HEK293 (cell line): ENCODE data around the gene POLK.

Experiments
- CTCF ChIA-PET: fragments of 350-600 bp; formaldehyde crosslinking; extraction: SDS; loops from one replicate; lab custom pipeline; 2021; ENCODE audit warnings: antibody characterized with exemption; lab: Yijun Ruan, JAX
- POLR2A ChIA-PET: fragments of 300-600 bp; formaldehyde crosslinking; extraction: SDS; loops from one replicate; lab custom pipeline; 2020; ENCODE audit warnings: antibody characterized with exemption, inconsistent platforms; lab: Yijun Ruan, JAX
- H3K27ac ChIP-seq: fragments of 200-500 bp; sonication (Bioruptor generic); 2 replicates; pipeline ENCODE4 v1.5.1; 2014; ENCODE audit warnings: low read depth, low read length, control low read depth, inconsistent platforms; ENCODE audit errors: extremely low read depth
- H3K36me3 ChIP-seq, 2 experiments: fragments of 200-500 bp in 1 of 2; sonication (Bioruptor generic) in 1 of 2; 1 replicate in 1 of 2; 2 replicates in 1 of 2; pipeline ENCODE4 v1.5.1; 2014 to 2017; ENCODE audit warnings: inconsistent platforms in 2 of 2, low read length in 2 of 2; ENCODE audit not compliant: control insufficient read depth in 2 of 2, insufficient read depth in 1 of 2
- H3K4me1 ChIP-seq: fragments of 200-500 bp; sonication (Bioruptor generic); 2 replicates; pipeline ENCODE4 v1.5.1; 2014; ENCODE audit warnings: mild to moderate bottlenecking, low read length, inconsistent platforms; ENCODE audit not compliant: control insufficient read depth, insufficient read depth
- H3K4me3 ChIP-seq: 2 replicates; pipeline ENCODE4 v1.5.1; 2011; ENCODE audit warnings: low read depth, mild to moderate bottlenecking, control low read depth, low read length, moderate library complexity
- H3K9me3 ChIP-seq: fragments of 200-500 bp; sonication (Bioruptor generic); 2 replicates; pipeline ENCODE4 v1.5.1; 2014; ENCODE audit warnings: low read depth, low read length, inconsistent platforms; ENCODE audit not compliant: control insufficient read depth, insufficient read depth
- SETDB1 ChIP-seq: IDR thresholded peaks from one replicate; pipeline ENCODE4 v1.6.1; 2017; ENCODE audit warnings: mild to moderate bottlenecking, low read length, moderate library complexity, mixed read lengths; ENCODE audit not compliant: insufficient read length
- ZBTB48 ChIP-seq: fragments of 450-650 bp; formaldehyde crosslinking; IDR thresholded peaks from 2 replicates; pipeline ENCODE4 v1.5.1; 2016; ENCODE audit warnings: missing biosample characterization, missing genetic modification characterization
- ZEB2 ChIP-seq: fragments of 450-650 bp; formaldehyde crosslinking; IDR thresholded peaks from 2 replicates; pipeline ENCODE4 v1.5.1; 2016; ENCODE audit warnings: missing biosample characterization, missing genetic modification characterization
- ZFP37 ChIP-seq: fragments of 450-650 bp; formaldehyde crosslinking; IDR thresholded peaks from 2 replicates; pipeline ENCODE4 v1.5.1; 2016; ENCODE audit warnings: missing biosample characterization, missing genetic modification characterization
- ZNF121 ChIP-seq: fragments of 450-650 bp; formaldehyde crosslinking; IDR thresholded peaks from 2 replicates; pipeline ENCODE4 v1.5.1; 2016; ENCODE audit warnings: missing biosample characterization, missing genetic modification characterization
- ZNF2 ChIP-seq: fragments of 450-650 bp; formaldehyde crosslinking; IDR thresholded peaks from 2 replicates; pipeline ENCODE4 v1.5.1; 2016; ENCODE audit warnings: missing biosample characterization, missing genetic modification characterization
- ZNF211 ChIP-seq: fragments of 450-650 bp; formaldehyde crosslinking; IDR thresholded peaks from 2 replicates; pipeline ENCODE4 v1.5.1; 2016; ENCODE audit warnings: low read depth, missing biosample characterization, missing genetic modification characterization
- ZNF404 ChIP-seq: fragments of 450-650 bp; formaldehyde crosslinking; IDR thresholded peaks from 2 replicates; pipeline ENCODE4 v1.5.1; 2017; ENCODE audit warnings: missing biosample characterization, missing genetic modification characterization
- ZNF433 ChIP-seq: fragments of 450-650 bp; formaldehyde crosslinking; IDR thresholded peaks from 2 replicates; pipeline ENCODE4 v1.5.1; 2016; ENCODE audit warnings: missing biosample characterization, missing genetic modification characterization, low read depth
- ZNF596 ChIP-seq: fragments of 450-650 bp; IDR thresholded peaks from 2 replicates; pipeline ENCODE4 v1.5.0; 2018; ENCODE audit warnings: missing biosample characterization, mild to moderate bottlenecking, missing genetic modification characterization, moderate library complexity
- ZNF660 ChIP-seq: fragments of 450-650 bp; IDR thresholded peaks from 2 replicates; pipeline ENCODE4 v1.5.1; 2018; ENCODE audit warnings: missing biosample characterization, mild to moderate bottlenecking, missing genetic modification characterization
- ZNF777 ChIP-seq: fragments of 450-650 bp; formaldehyde crosslinking; IDR thresholded peaks from 2 replicates; pipeline ENCODE4 v1.5.1; 2017; ENCODE audit warnings: missing biosample characterization, missing genetic modification characterization, borderline replicate concordance
- ZNF830 ChIP-seq: fragments of 450-650 bp; IDR thresholded peaks from 2 replicates; pipeline ENCODE4 v1.5.0; 2018; ENCODE audit warnings: missing biosample characterization, missing genetic modification characterization, low read depth, mild to moderate bottlenecking, moderate library complexity
- ZXDB ChIP-seq: fragments of 450-650 bp; formaldehyde crosslinking; IDR thresholded peaks from 2 replicates; pipeline ENCODE4 v1.5.1; 2016; ENCODE audit warnings: missing biosample characterization, missing genetic modification characterization
- TF ChIP-seq, protein P1 (sequence below): fragments of 450-650 bp; formaldehyde crosslinking; IDR thresholded peaks from 2 replicates; pipeline ENCODE4 v1.5.1; 2016; ENCODE audit warnings: missing biosample characterization, missing genetic modification characterization
- TF ChIP-seq, protein P2 (sequence below): fragments of 450-650 bp; formaldehyde crosslinking; IDR thresholded peaks from 2 replicates; pipeline ENCODE4 v1.5.1; 2017; ENCODE audit warnings: missing biosample characterization, missing genetic modification characterization
- TF ChIP-seq, protein P3 (sequence below): fragments of 450-650 bp; formaldehyde crosslinking; IDR thresholded peaks from 2 replicates; pipeline ENCODE4 v1.5.1; 2016; ENCODE audit warnings: missing biosample characterization, missing genetic modification characterization, borderline replicate concordance

Gene POLK

DNA sequence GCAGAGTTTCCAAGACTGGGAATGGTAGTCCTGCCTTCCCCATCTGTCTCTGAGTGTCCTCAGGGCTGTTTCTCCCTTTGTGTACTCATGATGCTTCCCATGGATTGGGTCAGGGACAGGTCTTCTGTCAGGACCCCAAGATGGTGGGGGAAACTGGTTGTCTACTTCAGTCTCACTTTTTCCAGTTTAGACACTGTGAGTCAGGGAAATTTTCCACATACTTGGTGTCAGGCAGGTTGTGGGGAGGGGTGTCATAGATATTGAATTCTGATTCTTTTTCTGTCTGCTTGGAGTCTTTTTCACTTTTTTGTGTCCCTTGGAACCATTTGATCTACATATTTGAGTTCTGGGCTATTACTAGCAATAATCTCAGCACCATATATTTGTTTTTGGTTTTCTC lies 10.3 kb downstream of the POLK start (continued):
- TF ChIP-seq ZFP37 (tag by site-specific recombination) (no peak), ZNF404 (tag by site-specific recombination) (no peak), ZNF433 (tag by site-specific recombination) (no peak), ZNF211 (tag by site-specific recombination) (no peak), ZEB2 (tag by site-specific recombination) (no peak), ZNF830 (tag by site-specific recombination) (no peak), SETDB1 (no peak)
- TF ChIP-seq, protein P1, sequence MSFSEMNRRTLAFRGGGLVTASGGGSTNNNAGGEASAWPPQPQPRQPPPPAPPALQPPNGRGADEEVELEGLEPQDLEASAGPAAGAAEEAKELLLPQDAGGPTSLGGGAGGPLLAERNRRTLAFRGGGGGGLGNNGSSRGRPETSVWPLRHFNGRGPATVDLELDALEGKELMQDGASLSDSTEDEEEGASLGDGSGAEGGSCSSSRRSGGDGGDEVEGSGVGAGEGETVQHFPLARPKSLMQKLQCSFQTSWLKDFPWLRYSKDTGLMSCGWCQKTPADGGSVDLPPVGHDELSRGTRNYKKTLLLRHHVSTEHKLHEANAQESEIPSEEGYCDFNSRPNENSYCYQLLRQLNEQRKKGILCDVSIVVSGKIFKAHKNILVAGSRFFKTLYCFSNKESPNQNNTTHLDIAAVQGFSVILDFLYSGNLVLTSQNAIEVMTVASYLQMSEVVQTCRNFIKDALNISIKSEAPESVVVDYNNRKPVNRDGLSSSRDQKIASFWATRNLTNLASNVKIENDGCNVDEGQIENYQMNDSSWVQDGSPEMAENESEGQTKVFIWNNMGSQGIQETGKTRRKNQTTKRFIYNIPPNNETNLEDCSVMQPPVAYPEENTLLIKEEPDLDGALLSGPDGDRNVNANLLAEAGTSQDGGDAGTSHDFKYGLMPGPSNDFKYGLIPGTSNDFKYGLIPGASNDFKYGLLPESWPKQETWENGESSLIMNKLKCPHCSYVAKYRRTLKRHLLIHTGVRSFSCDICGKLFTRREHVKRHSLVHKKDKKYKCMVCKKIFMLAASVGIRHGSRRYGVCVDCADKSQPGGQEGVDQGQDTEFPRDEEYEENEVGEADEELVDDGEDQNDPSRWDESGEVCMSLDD, result no peak

DNA sequence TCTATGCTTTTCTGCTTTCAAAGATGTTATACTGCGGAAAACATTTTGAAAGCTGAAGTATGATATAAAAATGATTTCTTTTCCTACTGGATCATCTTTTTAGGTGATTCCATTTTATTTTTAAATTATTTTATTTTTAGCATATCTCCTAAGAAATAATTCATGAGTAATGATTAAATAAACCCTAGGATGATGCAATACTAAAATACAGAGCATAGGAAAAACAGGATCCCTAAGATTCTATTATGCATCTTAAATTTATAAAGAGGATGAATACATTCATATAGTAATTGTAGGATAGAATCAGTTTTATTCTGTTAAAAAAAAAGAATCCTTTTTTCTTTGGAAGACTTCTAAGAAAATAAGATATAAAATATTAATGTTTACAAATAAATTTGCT lies 10.9 kb downstream of the POLK start:
- TF ChIP-seq ZXDB, result no peak
- no peak for TF ChIP-seq ZNF777 (tag by site-specific recombination)
- TF ChIP-seq ZNF2 (tag by site-specific recombination), result no peak
- no peak for TF ChIP-seq ZBTB48 (tag by site-specific recombination)
- TF ChIP-seq ZNF596 (tag by site-specific recombination), result no peak
- no peak for TF ChIP-seq ZNF660 (tag by site-specific recombination)
- no peak for TF ChIP-seq ZNF830 (tag by site-specific recombination)
- TF ChIP-seq ZNF121 (tag by site-specific recombination), result no peak
- TF ChIP-seq, all 188 proteins: peak for 0
- CTCF ChIA-PET, result no interaction called here
- no peaks in the 10 kb centered on the region for H3K9me3 ChIP-seq
- no peak overlapping the region for H3K4me3 ChIP-seq
- H3K27ac ChIP-seq, result no peak overlapping the region
- no peaks in the 10 kb centered on the region for H3K4me1 ChIP-seq
- POLR2A ChIA-PET, result no interaction called here
- H3K36me3 ChIP-seq, result peaks cover 0 to 8% of the 10 kb centered on the region in 2 experiments; a peak in 2 of 3 replicates

DNA sequence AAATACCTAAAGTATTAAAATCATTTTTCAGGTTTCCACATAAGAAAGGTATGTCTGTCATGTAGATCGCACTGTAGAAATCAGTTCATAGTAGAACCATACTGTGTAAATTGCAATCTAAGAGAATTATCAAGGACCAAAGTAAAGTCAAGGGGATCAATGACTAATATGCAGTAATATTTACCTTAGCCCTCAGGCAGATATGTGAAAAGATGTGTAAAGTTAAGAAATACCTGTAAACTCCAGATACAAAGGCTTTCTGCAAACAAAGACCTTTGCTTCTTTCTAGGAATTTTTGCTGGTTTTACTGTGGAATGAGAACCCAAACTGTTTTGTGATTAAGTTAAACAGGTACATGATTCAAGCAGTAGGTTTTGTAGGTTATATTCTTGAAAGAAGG lies 11.6 kb downstream of the POLK start:
- no peak overlapping the region for H3K4me3 ChIP-seq
- no peaks in the 10 kb centered on the region for H3K9me3 ChIP-seq
- TF ChIP-seq, protein P2, sequence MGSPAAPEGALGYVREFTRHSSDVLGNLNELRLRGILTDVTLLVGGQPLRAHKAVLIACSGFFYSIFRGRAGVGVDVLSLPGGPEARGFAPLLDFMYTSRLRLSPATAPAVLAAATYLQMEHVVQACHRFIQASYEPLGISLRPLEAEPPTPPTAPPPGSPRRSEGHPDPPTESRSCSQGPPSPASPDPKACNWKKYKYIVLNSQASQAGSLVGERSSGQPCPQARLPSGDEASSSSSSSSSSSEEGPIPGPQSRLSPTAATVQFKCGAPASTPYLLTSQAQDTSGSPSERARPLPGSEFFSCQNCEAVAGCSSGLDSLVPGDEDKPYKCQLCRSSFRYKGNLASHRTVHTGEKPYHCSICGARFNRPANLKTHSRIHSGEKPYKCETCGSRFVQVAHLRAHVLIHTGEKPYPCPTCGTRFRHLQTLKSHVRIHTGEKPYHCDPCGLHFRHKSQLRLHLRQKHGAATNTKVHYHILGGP (tag by site-specific recombination), result peak; percentile 25; the same call in 1 of the 2 replicates
- TF ChIP-seq, protein P3, sequence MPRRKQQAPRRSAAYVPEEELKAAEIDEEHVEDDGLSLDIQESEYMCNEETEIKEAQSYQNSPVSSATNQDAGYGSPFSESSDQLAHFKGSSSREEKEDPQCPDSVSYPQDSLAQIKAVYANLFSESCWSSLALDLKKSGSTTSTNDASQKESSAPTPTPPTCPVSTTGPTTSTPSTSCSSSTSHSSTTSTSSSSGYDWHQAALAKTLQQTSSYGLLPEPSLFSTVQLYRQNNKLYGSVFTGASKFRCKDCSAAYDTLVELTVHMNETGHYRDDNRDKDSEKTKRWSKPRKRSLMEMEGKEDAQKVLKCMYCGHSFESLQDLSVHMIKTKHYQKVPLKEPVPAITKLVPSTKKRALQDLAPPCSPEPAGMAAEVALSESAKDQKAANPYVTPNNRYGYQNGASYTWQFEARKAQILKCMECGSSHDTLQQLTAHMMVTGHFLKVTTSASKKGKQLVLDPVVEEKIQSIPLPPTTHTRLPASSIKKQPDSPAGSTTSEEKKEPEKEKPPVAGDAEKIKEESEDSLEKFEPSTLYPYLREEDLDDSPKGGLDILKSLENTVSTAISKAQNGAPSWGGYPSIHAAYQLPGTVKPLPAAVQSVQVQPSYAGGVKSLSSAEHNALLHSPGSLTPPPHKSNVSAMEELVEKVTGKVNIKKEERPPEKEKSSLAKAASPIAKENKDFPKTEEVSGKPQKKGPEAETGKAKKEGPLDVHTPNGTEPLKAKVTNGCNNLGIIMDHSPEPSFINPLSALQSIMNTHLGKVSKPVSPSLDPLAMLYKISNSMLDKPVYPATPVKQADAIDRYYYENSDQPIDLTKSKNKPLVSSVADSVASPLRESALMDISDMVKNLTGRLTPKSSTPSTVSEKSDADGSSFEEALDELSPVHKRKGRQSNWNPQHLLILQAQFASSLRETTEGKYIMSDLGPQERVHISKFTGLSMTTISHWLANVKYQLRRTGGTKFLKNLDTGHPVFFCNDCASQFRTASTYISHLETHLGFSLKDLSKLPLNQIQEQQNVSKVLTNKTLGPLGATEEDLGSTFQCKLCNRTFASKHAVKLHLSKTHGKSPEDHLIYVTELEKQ, result no peak
- ChIA-PET CTCF (no interaction called here), POLR2A (no interaction called here)
- H3K4me1 ChIP-seq, result no peaks in the 10 kb centered on the region
- H3K27ac ChIP-seq, result no peak overlapping the region
- peaks cover 0 to 8% of the 10 kb centered on the region in 2 experiments; a peak in 2 of 3 replicates for H3K36me3 ChIP-seq
